VCaP (cell line): ENCODE measurements around the gene CILP2.

Experiments used
- H3K27ac ChIP-seq: fragments of 450-650 bp; 2 replicates; pipeline ENCODE4 v1.5.1; 2017
- CTCF ChIP-seq: fragments of 450-650 bp; conservative IDR thresholded peaks from 2 replicates; pipeline ENCODE4 v1.5.1; 2017; ENCODE audit warnings: mild to moderate bottlenecking, moderate library complexity

Gene CILP2

GRCh38 chr19:19501798-19502197, 36.3 kb upstream of the CILP2 start:
- TF ChIP-seq CTCF, result no peak
- H3K27ac ChIP-seq, result no peak overlapping the region

- no peak for TF ChIP-seq CTCF
- no peak overlapping the region for H3K27ac ChIP-seq
Observed at GRCh38 chr19:19502281-19502680, 35.8 kb upstream of the CILP2 start.

- H3K27ac ChIP-seq, result no peak overlapping the region
- TF ChIP-seq CTCF, result no peak
Observed at GRCh38 chr19:19502808-19503602, 35.1 kb upstream of the CILP2 start.

- H3K27ac ChIP-seq, result no peak overlapping the region
- TF ChIP-seq CTCF, result no peak
Observed at GRCh38 chr19:19504754-19505668, 33.1 kb upstream of the CILP2 start.

GRCh38 chr19:19505669-19506326, 32.3 kb upstream of the CILP2 start:
- no peak overlapping the region for H3K27ac ChIP-seq
- TF ChIP-seq CTCF, result no peak

GRCh38 chr19:19506592-19506991, 31.5 kb upstream of the CILP2 start:
- H3K27ac ChIP-seq, result no peak overlapping the region
- TF ChIP-seq CTCF, result no peak

GRCh38 chr19:19507354-19507753, 30.7 kb upstream of the CILP2 start:
- no peak overlapping the region for H3K27ac ChIP-seq
- TF ChIP-seq CTCF, result no peak
